ENCODE results near the gene GLTPD2. TPM values are rescaled to one million over a fixed set of nuclear protein-coding genes. Genes with fewer than 3 reads are reported as not detected.

The GLTPD2 gene
- total RNA-seq (2014; rRNA removed; shearing (Covaris generic)) (not detected in 2 replicates), total RNA-seq (2022) (not detected in 2 replicates), Bru-seq, nascent RNA (not detected), BruChase-seq, experiment 1, labeled RNA remaining after a 6-hour chase (not detected), BruChase-seq, experiment 2, labeled RNA remaining after a 2-hour chase (not detected)
- long read RNA-seq, result 0 reads

DNA sequence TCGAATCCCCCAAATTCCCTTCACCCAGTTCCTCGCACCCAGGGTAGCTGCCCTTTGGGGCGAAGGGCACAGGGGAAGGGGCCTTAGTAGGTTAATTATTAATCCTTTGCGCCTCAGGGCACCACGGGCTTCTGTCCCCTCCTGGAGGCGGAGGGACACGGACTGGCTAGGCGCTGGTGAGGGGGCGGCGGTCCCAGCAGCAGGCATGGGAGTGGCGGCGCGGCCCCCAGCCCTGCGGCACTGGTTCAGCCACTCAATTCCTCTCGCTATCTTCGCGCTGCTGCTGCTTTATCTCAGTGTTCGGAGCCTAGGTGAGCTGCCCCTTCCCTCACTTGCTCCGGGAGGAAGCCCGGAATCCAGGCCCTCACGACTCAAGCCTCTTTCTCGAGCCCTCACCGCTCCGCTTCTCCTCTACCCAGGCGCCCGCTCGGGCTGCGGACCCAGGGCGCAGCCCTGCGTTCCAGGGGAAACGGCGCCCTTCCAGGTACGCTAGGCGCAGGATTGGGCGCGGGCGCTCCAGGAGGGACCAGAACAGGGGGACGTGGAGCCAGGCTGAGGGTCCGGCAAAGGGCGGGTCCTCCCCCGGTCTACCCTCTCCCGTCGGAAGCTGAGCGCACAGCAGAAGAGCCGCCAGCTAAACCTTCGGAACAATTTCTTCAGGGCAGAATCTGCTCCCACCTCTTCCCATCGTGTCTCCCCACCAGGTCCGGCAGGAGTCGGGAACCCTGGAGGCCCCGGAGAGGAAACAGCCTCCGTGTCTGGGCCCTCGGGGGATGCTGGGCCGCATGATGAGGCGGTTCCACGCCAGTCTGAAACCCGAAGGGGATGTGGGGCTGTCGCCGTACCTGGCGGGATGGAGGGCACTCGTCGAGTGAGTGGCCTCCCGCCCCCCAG is at the start of gene GLTPD2:
GLTPD2 (plus strand) TSS at position 158 of the 894 bp plus-strand sequence; CDS start at position 206, 48 bp downstream.
- POLR2A ChIA-PET, result interaction anchor here (0.6 to 0.7 kb wide), 2 partner anchors 10 to 158 kb away, joined by 3 read pairs; no protein-coding TSS in a partner anchor
- no peak for TF ChIP-seq EZH2phosphoT487 (IDR thresholded peaks at IDR 0.05; ENCODE audit: borderline replicate concordance, low read depth, low read length)
- TF ChIP-seq, protein P1, sequence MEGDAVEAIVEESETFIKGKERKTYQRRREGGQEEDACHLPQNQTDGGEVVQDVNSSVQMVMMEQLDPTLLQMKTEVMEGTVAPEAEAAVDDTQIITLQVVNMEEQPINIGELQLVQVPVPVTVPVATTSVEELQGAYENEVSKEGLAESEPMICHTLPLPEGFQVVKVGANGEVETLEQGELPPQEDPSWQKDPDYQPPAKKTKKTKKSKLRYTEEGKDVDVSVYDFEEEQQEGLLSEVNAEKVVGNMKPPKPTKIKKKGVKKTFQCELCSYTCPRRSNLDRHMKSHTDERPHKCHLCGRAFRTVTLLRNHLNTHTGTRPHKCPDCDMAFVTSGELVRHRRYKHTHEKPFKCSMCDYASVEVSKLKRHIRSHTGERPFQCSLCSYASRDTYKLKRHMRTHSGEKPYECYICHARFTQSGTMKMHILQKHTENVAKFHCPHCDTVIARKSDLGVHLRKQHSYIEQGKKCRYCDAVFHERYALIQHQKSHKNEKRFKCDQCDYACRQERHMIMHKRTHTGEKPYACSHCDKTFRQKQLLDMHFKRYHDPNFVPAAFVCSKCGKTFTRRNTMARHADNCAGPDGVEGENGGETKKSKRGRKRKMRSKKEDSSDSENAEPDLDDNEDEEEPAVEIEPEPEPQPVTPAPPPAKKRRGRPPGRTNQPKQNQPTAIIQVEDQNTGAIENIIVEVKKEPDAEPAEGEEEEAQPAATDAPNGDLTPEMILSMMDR (conservative IDR thresholded peaks at IDR 0.05; ENCODE audit: low read length), result no peak
- no peak for DNase-seq (ENCODE audit: low spot score)
- Histone ChIP-seq H3K4me1 (ENCODE audit: insufficient read depth, low read length, poor library complexity, severe bottlenecking) (peaks cover 13% of the 10 kb centered on the region), H3K9me2 (ENCODE audit: insufficient read depth, low read length) (no peaks in the 10 kb centered on the region), H3K9me3 (ENCODE audit: low read length) (no peaks in the 10 kb centered on the region), H4K20me1 (ENCODE audit: insufficient read depth, low read length) (no peaks in the 10 kb centered on the region), H3K36me3 (ENCODE audit: insufficient read depth, low read length) (no peaks in the 10 kb centered on the region), H2AFZ (ENCODE audit: low read length) (peak within 1 kb of the TSS; percentile 95), H3K4me3 (ENCODE audit: low read depth, low read length, poor library complexity, severe bottlenecking) (peak within 1 kb of the TSS; percentile 68), H3K79me2 (ENCODE audit: insufficient read depth, low read depth, low read length) (no peaks in the 10 kb centered on the region), H3K4me2 (ENCODE audit: low read length) (peak within 1 kb of the TSS; percentile 78), H3K27ac (ENCODE audit: low read depth, low read length, poor library complexity, severe bottlenecking) (no peak within 1 kb of the TSS)
- BruUV-seq (replicated peaks), result no TSS peak
- intact Hi-C loops (cut with micrococcal nuclease; ENCODE audit: unreplicated experiment), result no loop called here
- CTCF ChIA-PET (ENCODE audit: unreplicated experiment), result interaction anchor here (0.8 kb wide), 1 partner anchor 54 kb away, joined by 3 read pairs; no protein-coding TSS in a partner anchor

DNA sequence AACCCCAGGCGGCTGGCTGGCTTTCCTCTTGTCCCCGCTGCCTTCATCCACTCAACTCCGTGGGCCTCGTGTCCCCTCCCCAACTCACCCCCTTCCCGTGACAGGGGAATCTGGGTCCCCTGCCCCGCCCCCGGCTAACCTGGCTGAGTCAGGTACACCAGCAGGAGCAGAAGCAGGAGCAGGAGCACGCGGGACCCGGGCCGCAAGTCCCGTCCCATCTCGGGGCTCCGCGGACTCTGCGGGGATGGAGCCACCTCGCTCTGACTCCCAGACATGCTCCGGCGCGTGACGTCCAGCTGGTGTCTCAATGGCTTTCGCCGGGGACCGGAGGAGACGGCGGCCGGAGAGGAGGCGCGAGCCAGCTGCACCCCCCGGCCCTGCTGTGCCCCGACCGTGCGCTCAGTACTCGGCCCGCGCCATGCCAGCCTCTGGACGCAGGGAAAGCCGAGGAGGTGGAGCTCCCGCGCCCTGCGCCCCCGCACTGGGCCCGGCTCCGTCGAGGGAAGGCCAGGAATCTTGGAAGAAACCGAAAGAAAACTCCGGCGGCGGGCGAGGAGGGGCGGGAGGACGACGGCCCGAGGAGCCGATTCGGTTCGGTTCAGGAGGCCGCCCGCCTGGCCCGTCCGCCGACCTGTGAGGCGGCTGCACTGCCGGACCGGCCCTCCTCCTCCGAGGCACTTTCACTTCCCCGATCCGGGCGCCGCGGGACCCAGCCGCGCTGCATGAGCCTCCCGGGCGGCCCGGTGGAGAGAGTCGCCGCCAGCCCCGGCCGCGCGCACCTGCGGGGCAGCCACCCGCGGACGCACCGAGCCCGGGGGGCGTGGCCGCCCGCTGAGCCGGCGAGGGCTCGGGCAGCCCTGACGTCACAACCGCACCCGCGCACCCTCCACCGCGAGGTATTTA is 49.4 kb upstream of the GLTPD2 start, which contains the start of the genes CXCL16 and ZMYND15:
CXCL16 (minus strand) TSS at position 807 of the 903 bp plus-strand sequence; CDS start at position 218, 589 bp downstream.
ZMYND15 (plus strand) TSS at position 712 of the 903 bp plus-strand sequence. CDS start 716 bp downstream, outside the sequence.
- no peaks in the 10 kb centered on the region for H3K36me3 ChIP-seq (ENCODE audit: insufficient read depth, low read length)
- no TSS peak for BruUV-seq (replicated peaks)
- H3K4me3 ChIP-seq (ENCODE audit: low read depth, low read length, poor library complexity, severe bottlenecking), result peak within 1 kb of the TSS; percentile 58
- no peak within 1 kb of the TSS for H2AFZ ChIP-seq (ENCODE audit: low read length)
- H3K27ac ChIP-seq (ENCODE audit: low read depth, low read length, poor library complexity, severe bottlenecking), result no peak within 1 kb of the TSS
- no peaks in the 10 kb centered on the region for H3K79me2 ChIP-seq (ENCODE audit: insufficient read depth, low read depth, low read length)
- peak within 1 kb of the TSS; percentile 61 for H3K4me2 ChIP-seq (ENCODE audit: low read length)
- no peaks in the 10 kb centered on the region for H4K20me1 ChIP-seq (ENCODE audit: insufficient read depth, low read length)
- ChIA-PET CTCF (ENCODE audit: unreplicated experiment) (no interaction called here), POLR2A (no interaction called here)
- H3K9me3 ChIP-seq (ENCODE audit: low read length), result no peaks in the 10 kb centered on the region
- intact Hi-C loops (cut with micrococcal nuclease; ENCODE audit: unreplicated experiment), result no loop called here
- no peaks in the 10 kb centered on the region for H3K9me2 ChIP-seq (ENCODE audit: insufficient read depth, low read length)
- peak; percentile 70 for DNase-seq (ENCODE audit: low spot score)
- H3K4me1 ChIP-seq (ENCODE audit: insufficient read depth, low read length, poor library complexity, severe bottlenecking), result peaks cover 6% of the 10 kb centered on the region
- no peak for TF ChIP-seq EZH2phosphoT487 (IDR thresholded peaks at IDR 0.05; ENCODE audit: borderline replicate concordance, low read depth, low read length)
- TF ChIP-seq, protein P1 (conservative IDR thresholded peaks at IDR 0.05; ENCODE audit: low read length), result no peak

All from OCI-LY7 (cell line).